ENCODE results near the gene IL12B. TPM values are rescaled to one million over a fixed set of nuclear protein-coding genes. Genes with fewer than 3 reads are reported as not detected.

Gene IL12B
- total and polyA plus RNA-seq, 2 experiments from 2014 or later, result not detected

DNA sequence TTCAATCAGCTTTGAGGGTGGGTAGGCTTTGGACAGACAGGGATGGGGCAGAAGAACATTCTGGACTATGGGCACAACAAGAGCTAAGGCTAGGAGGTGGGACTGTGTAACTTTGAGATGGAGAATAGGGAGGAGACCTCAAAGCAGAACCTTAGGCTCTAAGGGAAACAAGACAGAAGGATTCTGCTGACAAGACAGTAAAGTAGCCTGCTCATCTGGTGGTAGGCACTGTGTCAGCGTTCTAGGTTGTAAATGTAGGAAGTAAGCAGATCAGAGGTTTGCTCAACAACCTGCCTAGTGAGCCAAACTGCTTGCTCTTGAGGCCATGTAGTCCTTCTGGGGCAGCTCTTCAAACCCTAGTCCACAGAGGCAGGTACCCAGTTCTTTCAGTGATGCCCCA is 15.0 kb upstream of the IL12B start:
- Histone ChIP-seq H3K27ac (no peak overlapping the region), H3K9ac (no peak overlapping the region), H3K9me2 (ENCODE audit: insufficient read depth) (no peaks in the 10 kb centered on the region), H3F3A (ENCODE audit: insufficient read depth) (peaks cover 20% of the 10 kb centered on the region), H3K9me3 (ENCODE audit: low read depth) (no peaks in the 10 kb centered on the region), H3K36me3 (ENCODE audit: low read depth) (no peaks in the 10 kb centered on the region), H3K27me3 (replicated peaks; ENCODE audit: insufficient read depth) (no peaks in the 10 kb centered on the region), H3K4me1 (ENCODE audit: insufficient read depth) (peaks cover 13% of the 10 kb centered on the region), H3K4me3 (no peak overlapping the region), H3K79me2 (ENCODE audit: insufficient read depth) (no peaks in the 10 kb centered on the region), H2AFZ (no peak overlapping the region), H3K4me2 (ENCODE audit: unreplicated experiment) (no peak overlapping the region), H4K20me1 (ENCODE audit: insufficient read depth) (no peaks in the 10 kb centered on the region)
- no peak for DNase-seq
- WGBS, 2 experiments (ENCODE audit: low coverage in 1 of 2, low lambda C conversion rate in 2 of 2, missing lambda C conversion rate in 2 of 2), result 0% methylated on average over 1 of the region's 1 CpG
- TF ChIP-seq EZH2 (IDR thresholded peaks at IDR 0.05; ENCODE audit: insufficient read depth, poor library complexity, severe bottlenecking) (no peak), EZH2phosphoT487 (IDR thresholded peaks at IDR 0.05; ENCODE audit: insufficient read depth, low read depth) (no peak)
- in situ Hi-C loops (cut with MboI), result no loop called here

DNA sequence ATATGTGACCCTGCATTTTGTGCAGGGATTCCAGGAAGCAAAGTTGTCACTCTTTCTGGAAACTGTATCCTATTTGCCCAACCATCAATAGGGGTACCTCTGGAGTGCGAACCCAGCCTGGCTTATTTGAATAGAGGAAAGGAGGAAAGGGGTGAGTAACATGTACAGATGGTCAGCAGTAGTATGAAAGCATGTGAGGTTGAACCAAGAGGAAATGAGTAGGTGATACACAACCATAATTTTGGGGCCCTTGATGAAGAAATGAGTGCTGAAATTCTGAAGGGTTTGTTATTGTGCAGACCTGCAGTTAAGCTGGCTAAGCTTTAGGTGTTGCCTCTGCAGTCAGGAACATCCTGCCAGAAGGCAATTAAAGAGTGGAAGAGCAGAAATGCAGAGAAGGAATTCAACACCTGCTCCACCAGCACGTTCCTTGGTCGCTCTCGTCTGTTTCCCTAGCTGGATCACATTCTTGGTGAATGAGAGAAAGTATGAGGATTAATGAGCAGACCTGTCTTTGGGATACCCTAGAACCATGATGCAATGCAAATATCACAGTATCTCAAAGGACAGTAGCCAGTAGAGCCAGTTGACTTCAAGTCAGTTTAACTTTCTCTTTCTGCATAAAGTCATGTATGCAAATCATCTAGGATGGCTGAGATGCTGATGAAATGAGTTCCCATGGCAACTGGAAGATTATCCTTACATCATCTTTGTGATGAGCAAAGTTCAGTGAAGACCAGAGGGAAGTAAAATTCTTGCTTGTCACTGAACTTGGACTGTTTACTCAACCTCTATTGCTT is 13.2 kb upstream of the IL12B start:
- Histone ChIP-seq H3F3A (ENCODE audit: insufficient read depth) (peaks cover 23% of the 10 kb centered on the region), H4K20me1 (ENCODE audit: insufficient read depth) (no peaks in the 10 kb centered on the region), H3K9me3 (ENCODE audit: low read depth) (no peaks in the 10 kb centered on the region), H3K27me3 (replicated peaks; ENCODE audit: insufficient read depth) (no peaks in the 10 kb centered on the region), H3K79me2 (ENCODE audit: insufficient read depth) (no peaks in the 10 kb centered on the region), H3K4me2 (ENCODE audit: unreplicated experiment) (no peak overlapping the region), H3K4me1 (ENCODE audit: insufficient read depth) (peaks cover 13% of the 10 kb centered on the region), H3K4me3 (no peak overlapping the region), H2AFZ (no peak overlapping the region), H3K36me3 (ENCODE audit: low read depth) (no peaks in the 10 kb centered on the region), H3K27ac (no peak overlapping the region), H3K9ac (no peak overlapping the region), H3K9me2 (ENCODE audit: insufficient read depth) (no peaks in the 10 kb centered on the region)
- TF ChIP-seq EZH2phosphoT487 (IDR thresholded peaks at IDR 0.05; ENCODE audit: insufficient read depth, low read depth) (no peak), EZH2 (IDR thresholded peaks at IDR 0.05; ENCODE audit: insufficient read depth, poor library complexity, severe bottlenecking) (no peak)
- in situ Hi-C loops (cut with MboI), result no loop called here
- DNase-seq, result no peak
- 77 to 90% methylated on average over 4 of the region's 4 CpGs for WGBS, 2 experiments (ENCODE audit: low coverage in 1 of 2, low lambda C conversion rate in 2 of 2, missing lambda C conversion rate in 2 of 2)

DNA sequence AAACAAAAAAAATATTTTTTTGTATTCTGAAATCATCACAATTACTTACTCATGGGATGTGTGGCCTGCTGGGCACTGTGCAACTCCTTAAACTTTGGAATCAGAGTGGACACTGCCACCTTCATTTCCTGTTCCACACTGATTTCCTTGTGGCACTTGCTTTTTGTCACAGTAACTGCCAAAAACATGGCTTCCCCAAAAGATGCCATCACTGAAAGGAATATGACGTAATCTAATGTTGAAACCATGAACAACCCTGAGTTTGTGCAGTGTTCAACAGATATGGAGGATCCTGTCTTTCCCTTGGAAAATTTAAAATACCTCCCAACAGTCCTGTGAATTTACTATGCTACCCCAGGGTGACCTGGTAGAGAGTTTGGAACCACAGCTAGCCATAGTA is 12.6 kb upstream of the IL12B start:
- no peaks in the 10 kb centered on the region for H3K36me3 ChIP-seq (ENCODE audit: low read depth)
- 60 to 68% methylated on average over 1 of the region's 1 CpG for WGBS, 2 experiments (ENCODE audit: low coverage in 1 of 2, low lambda C conversion rate in 2 of 2, missing lambda C conversion rate in 2 of 2)
- H3F3A ChIP-seq (ENCODE audit: insufficient read depth), result peaks cover 30% of the 10 kb centered on the region
- H2AFZ ChIP-seq, result no peak overlapping the region
- in situ Hi-C loops (cut with MboI), result no loop called here
- no peak overlapping the region for H3K4me3 ChIP-seq
- H3K79me2 ChIP-seq (ENCODE audit: insufficient read depth), result no peaks in the 10 kb centered on the region
- H3K9me2 ChIP-seq (ENCODE audit: insufficient read depth), result no peaks in the 10 kb centered on the region
- peaks cover 20% of the 10 kb centered on the region for H3K4me1 ChIP-seq (ENCODE audit: insufficient read depth)
- no peaks in the 10 kb centered on the region for H3K27me3 ChIP-seq (replicated peaks; ENCODE audit: insufficient read depth)
- H3K27ac ChIP-seq, result no peak overlapping the region
- H4K20me1 ChIP-seq (ENCODE audit: insufficient read depth), result no peaks in the 10 kb centered on the region
- TF ChIP-seq EZH2phosphoT487 (IDR thresholded peaks at IDR 0.05; ENCODE audit: insufficient read depth, low read depth), result no peak
- no peaks in the 10 kb centered on the region for H3K9me3 ChIP-seq (ENCODE audit: low read depth)
- H3K9ac ChIP-seq, result no peak overlapping the region
- no peak for DNase-seq
- H3K4me2 ChIP-seq (ENCODE audit: unreplicated experiment), result no peak overlapping the region

DNA sequence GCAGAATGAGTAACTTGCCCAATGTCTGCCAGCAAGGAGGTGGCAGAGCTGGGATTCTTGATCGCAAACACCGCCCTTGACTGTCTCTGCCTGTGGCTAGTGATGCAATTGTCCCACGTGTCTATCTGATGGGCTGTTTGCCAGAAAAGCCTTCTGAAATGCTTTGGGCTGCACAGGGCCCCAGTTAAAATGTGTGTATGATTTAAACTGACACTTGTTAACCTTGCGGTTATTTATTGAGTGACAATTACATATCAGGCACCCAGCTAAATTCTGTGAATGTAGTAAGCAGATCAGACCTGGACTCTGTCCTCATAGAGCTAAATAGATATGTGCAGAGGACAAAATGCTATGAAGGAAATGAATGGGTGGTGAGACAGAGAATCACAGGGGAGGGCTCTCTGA is 11.6 kb upstream of the IL12B start:
- peak overlapping the region; percentile 12 for H3K4me2 ChIP-seq (ENCODE audit: unreplicated experiment)
- no peaks in the 10 kb centered on the region for H3K79me2 ChIP-seq (ENCODE audit: insufficient read depth)
- no peak overlapping the region for H3K4me3 ChIP-seq
- peaks cover 39% of the 10 kb centered on the region for H3F3A ChIP-seq (ENCODE audit: insufficient read depth)
- no peaks in the 10 kb centered on the region for H3K27me3 ChIP-seq (replicated peaks; ENCODE audit: insufficient read depth)
- WGBS, 2 experiments (ENCODE audit: low coverage in 1 of 2, low lambda C conversion rate in 2 of 2, missing lambda C conversion rate in 2 of 2), result 27 to 32% methylated on average over 4 of the region's 4 CpGs
- no peaks in the 10 kb centered on the region for H4K20me1 ChIP-seq (ENCODE audit: insufficient read depth)
- in situ Hi-C loops (cut with MboI), result no loop called here
- peaks cover 29% of the 10 kb centered on the region for H3K4me1 ChIP-seq (ENCODE audit: insufficient read depth)
- no peaks in the 10 kb centered on the region for H3K9me2 ChIP-seq (ENCODE audit: insufficient read depth)
- no peak overlapping the region for H2AFZ ChIP-seq
- no peaks in the 10 kb centered on the region for H3K9me3 ChIP-seq (ENCODE audit: low read depth)
- H3K27ac ChIP-seq, result peak overlapping the region; percentile 42
- H3K9ac ChIP-seq, result no peak overlapping the region
- TF ChIP-seq EZH2 (IDR thresholded peaks at IDR 0.05; ENCODE audit: insufficient read depth, poor library complexity, severe bottlenecking), result no peak
- TF ChIP-seq EZH2phosphoT487 (IDR thresholded peaks at IDR 0.05; ENCODE audit: insufficient read depth, low read depth), result no peak
- H3K36me3 ChIP-seq (ENCODE audit: low read depth), result no peaks in the 10 kb centered on the region
- peak; percentile 93 for DNase-seq
